Mesothelial cell of epicardium (in vitro differentiated cells): ENCODE data around the gene KATNAL1. TPM values are rescaled to one million over a fixed set of nuclear protein-coding genes. Genes with fewer than 3 reads are reported as not detected.
A peak's percentile ranks its signal among the peaks of the same experiment; 100 is the strongest.
"Not testable (repeated sequence)": the region's sequence is repeated elsewhere in the genome, so short reads cannot be mapped to it uniquely, and the experiment has no call there.

ENCODE experiments used
- DNase-seq, 2 experiments: peaks; one replicate each; pipeline ENCODE4 v3.0.0; 2021; ENCODE audit warnings: low spot score in 2 of 2; ENCODE audit not compliant: unreplicated experiment in 2 of 2
- H3K27ac Mint-ChIP-seq: 2 replicates; pipeline ENCODE4 v1.8.0; 2021; ENCODE audit warnings: mixed read lengths
- H3K27me3 Mint-ChIP-seq: 2 replicates; pipeline ENCODE4 v1.8.0; 2021; ENCODE audit warnings: low read depth, mixed read lengths
- H3K36me3 Mint-ChIP-seq: 2 replicates; pipeline ENCODE4 v1.8.0; 2021; ENCODE audit warnings: mixed read lengths
- H3K4me1 Mint-ChIP-seq: 2 replicates; pipeline ENCODE4 v1.8.0; 2021; ENCODE audit warnings: mixed read lengths
- H3K4me3 Mint-ChIP-seq: 2 replicates; pipeline ENCODE4 v1.8.0; 2021; ENCODE audit warnings: mild to moderate bottlenecking, moderate library complexity, mixed read lengths
- H3K9me3 Mint-ChIP-seq: 2 replicates; pipeline ENCODE4 v1.8.0; 2021; ENCODE audit warnings: mixed read lengths
- total RNA-seq: library from RNA; stranded (reverse); gene quantifications from 3 replicates; pipeline ENCODE4 v1.2.1, GENCODE V29; 2021
- TF ChIP-seq, protein P1 (sequence below): fragments of 200-600 bp; sonication (generic); IDR thresholded peaks from one replicate; pipeline ENCODE4 v1.5.0; 2021; ENCODE audit warnings: antibody characterized with exemption; ENCODE audit not compliant: unreplicated experiment

The KATNAL1 gene
- total RNA-seq, 1 donor from 2014 or later, result 26.8 TPM

DNA sequence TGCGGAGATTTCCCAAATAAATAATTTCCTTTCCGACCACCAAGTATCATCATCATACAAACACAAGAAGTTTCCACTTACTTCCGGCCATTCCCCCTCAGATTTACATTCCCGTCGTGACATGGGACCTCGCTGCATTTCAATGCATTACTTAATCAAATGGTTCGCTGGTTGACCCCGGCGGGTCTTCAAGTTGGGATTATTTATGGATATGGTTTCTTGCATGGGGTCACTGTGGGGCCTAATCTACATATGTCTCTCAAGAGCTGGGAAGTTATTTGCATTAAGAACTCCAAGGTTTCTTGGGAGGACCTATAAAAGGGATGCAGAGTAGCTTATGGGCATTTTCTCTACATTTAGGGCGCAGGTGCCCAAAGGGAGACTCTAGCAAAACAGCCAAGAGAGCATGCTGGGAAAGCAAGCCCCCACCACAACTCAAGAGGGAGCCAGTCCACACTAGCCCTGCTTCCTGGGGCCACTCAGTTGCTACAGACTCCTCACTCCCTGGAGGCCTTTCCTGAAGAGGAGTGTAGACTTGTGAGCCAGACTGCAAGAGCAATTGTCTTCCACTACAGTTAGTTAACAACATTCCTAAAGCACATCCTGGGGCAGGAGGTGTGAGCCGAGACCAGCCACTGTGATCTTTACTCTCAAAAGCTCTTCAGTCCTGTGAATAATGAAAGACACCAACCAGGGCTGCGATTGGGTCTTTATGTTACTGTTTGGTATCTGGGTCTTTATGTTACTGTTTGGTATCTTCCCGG, 125.3 kb downstream of the KATNAL1 start:
- Mint-ChIP-seq H3K4me3 (no peak overlapping the region), H3K36me3 (peaks cover 2% of the 10 kb centered on the region), H3K27ac (no peak overlapping the region), H3K4me1 (peaks cover 23% of the 10 kb centered on the region), H3K9me3 (peaks cover 15% of the 10 kb centered on the region), H3K27me3 (no peaks in the 10 kb centered on the region)
- DNase-seq, result no peak
- TF ChIP-seq, protein P1, sequence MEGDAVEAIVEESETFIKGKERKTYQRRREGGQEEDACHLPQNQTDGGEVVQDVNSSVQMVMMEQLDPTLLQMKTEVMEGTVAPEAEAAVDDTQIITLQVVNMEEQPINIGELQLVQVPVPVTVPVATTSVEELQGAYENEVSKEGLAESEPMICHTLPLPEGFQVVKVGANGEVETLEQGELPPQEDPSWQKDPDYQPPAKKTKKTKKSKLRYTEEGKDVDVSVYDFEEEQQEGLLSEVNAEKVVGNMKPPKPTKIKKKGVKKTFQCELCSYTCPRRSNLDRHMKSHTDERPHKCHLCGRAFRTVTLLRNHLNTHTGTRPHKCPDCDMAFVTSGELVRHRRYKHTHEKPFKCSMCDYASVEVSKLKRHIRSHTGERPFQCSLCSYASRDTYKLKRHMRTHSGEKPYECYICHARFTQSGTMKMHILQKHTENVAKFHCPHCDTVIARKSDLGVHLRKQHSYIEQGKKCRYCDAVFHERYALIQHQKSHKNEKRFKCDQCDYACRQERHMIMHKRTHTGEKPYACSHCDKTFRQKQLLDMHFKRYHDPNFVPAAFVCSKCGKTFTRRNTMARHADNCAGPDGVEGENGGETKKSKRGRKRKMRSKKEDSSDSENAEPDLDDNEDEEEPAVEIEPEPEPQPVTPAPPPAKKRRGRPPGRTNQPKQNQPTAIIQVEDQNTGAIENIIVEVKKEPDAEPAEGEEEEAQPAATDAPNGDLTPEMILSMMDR, result no peak

- peaks cover 5% of the 10 kb centered on the region for H3K9me3 Mint-ChIP-seq
- no peaks in the 10 kb centered on the region for H3K36me3 Mint-ChIP-seq
- DNase-seq, result no peak
- H3K4me3 Mint-ChIP-seq, result no peak overlapping the region
- no peak overlapping the region for H3K27ac Mint-ChIP-seq
- H3K27me3 Mint-ChIP-seq, result no peaks in the 10 kb centered on the region
- TF ChIP-seq, protein P1, result no peak
- peaks cover 8% of the 10 kb centered on the region for H3K4me1 Mint-ChIP-seq
Observed at GRCh38 chr13:30179597-30180276, 127.6 kb downstream of the KATNAL1 start.

- Mint-ChIP-seq H3K27ac (no peak overlapping the region), H3K36me3 (no peaks in the 10 kb centered on the region), H3K4me1 (peaks cover 8% of the 10 kb centered on the region), H3K27me3 (no peaks in the 10 kb centered on the region), H3K9me3 (no peaks in the 10 kb centered on the region), H3K4me3 (no peak overlapping the region)
- TF ChIP-seq, protein P1, result no peak
- no peak for DNase-seq
Observed at GRCh38 chr13:30178976-30179375, 128.4 kb downstream of the KATNAL1 start.

DNA sequence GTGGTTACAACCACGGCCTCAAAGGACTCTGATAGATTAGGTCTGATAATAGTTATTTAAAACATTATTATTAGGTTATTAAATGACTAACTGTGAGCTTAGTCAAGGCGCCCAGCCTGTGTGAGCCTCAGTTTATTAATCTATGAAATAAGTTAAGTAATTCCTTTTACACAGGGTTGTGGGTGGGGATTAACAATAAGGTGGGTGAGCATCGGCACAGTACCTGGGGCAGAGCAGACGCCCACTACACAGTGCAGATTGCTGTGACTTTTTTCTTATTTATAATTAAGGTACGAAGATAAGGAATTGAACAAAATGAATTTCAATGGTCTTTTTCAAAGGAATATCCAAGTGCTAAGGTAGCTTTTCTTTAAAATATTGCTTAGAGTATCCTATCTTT, 132.2 kb downstream of the KATNAL1 start:
- TF ChIP-seq, protein P1, result no peak
- no peaks in the 10 kb centered on the region for H3K27me3 Mint-ChIP-seq

GRCh38 chr13:30174250-30174649, 133.1 kb downstream of the KATNAL1 start:
- not testable (repeated sequence) for DNase-seq, H3K36me3 Mint-ChIP-seq, H3K27me3 Mint-ChIP-seq, H3K9me3 Mint-ChIP-seq, H3K4me3 Mint-ChIP-seq
- H3K27ac Mint-ChIP-seq, result peak overlapping the region; percentile 5
- H3K4me1 Mint-ChIP-seq, result peaks cover 24% of the 10 kb centered on the region

More for the DNA sequence above, 132.2 kb downstream of the KATNAL1 start:
- no peaks in the 10 kb centered on the region for H3K36me3 Mint-ChIP-seq
- no peak overlapping the region for H3K27ac Mint-ChIP-seq
- no peak overlapping the region for H3K4me3 Mint-ChIP-seq
- DNase-seq, result no peak
- peaks cover 24% of the 10 kb centered on the region for H3K4me1 Mint-ChIP-seq
- no peaks in the 10 kb centered on the region for H3K9me3 Mint-ChIP-seq

DNA sequence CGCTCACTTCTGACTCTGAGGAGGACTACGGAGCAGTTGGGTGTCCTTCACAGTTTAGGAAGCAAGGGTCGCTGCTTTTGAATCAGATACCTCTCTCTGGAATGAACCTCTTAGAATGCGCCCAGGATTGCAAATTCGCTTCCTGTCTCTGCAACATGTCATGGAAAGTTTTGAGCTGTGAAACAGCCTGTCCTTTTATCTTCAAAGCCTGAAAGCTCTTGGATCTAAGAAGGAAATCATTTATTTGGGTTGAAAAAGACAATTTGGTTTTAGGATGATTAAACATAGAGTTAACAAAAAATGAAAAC, 134.1 kb downstream of the KATNAL1 start:
- no peaks in the 10 kb centered on the region for H3K27me3 Mint-ChIP-seq
- no peaks in the 10 kb centered on the region for H3K36me3 Mint-ChIP-seq
- peak overlapping the region; percentile 20 for H3K4me3 Mint-ChIP-seq
- H3K9me3 Mint-ChIP-seq, result no peaks in the 10 kb centered on the region
- no peak for DNase-seq
- H3K4me1 Mint-ChIP-seq, result peaks cover 25% of the 10 kb centered on the region
- TF ChIP-seq, protein P1, result no peak
- peak overlapping the region; percentile 77 for H3K27ac Mint-ChIP-seq
